ENCODE data around the gene SIX3.

Gene SIX3

GRCh38 chr2:44962176-44962695 is 20.7 kb downstream of the SIX3 start:
- peaks cover 9% of the 10 kb centered on the region for H3K27me3 ChIP-seq (ENCODE audit: insufficient read depth, insufficient read length)

GRCh38 chr2:44964752-44965236 is 23.3 kb downstream of the SIX3 start:
- TF ChIP-seq ZNF274 (IDR thresholded peaks at IDR 0.05; ENCODE audit: low read depth, low read length) (no peak), YY1 (IDR thresholded peaks at IDR 0.05; ENCODE audit: insufficient read depth, insufficient read length) (no peak), SUZ12 (IDR thresholded peaks at IDR 0.05; ENCODE audit: extremely low read depth, insufficient read depth, insufficient read length) (no peak)
- H3K36me3 ChIP-seq (ENCODE audit: insufficient read depth, insufficient read length, low read length): no peaks in the 10 kb centered on the region
- H3K9me3 ChIP-seq (ENCODE audit: insufficient read depth, low read length): no peaks in the 10 kb centered on the region
- no peak overlapping the region for H3K4me3 ChIP-seq (ENCODE audit: insufficient read length, low read depth)
- DNase-seq (ENCODE audit: low read depth, low spot score): no peak
- H3K9ac ChIP-seq (ENCODE audit: insufficient read length, low read depth): no peak overlapping the region
- peaks cover 2% of the 10 kb centered on the region for H3K4me1 ChIP-seq (ENCODE audit: insufficient read depth, insufficient read length)
- peaks cover 9% of the 10 kb centered on the region for H3K27me3 ChIP-seq (ENCODE audit: insufficient read depth, insufficient read length)

More at GRCh38 chr2:44962176-44962695, 20.7 kb downstream of the SIX3 start:
- DNase-seq (ENCODE audit: low read depth, low spot score): no peak
- TF ChIP-seq ZNF274 (IDR thresholded peaks at IDR 0.05; ENCODE audit: low read depth, low read length): no peak
- TF ChIP-seq SUZ12 (IDR thresholded peaks at IDR 0.05; ENCODE audit: extremely low read depth, insufficient read depth, insufficient read length): no peak
- TF ChIP-seq YY1 (IDR thresholded peaks at IDR 0.05; ENCODE audit: insufficient read depth, insufficient read length): no peak
- no peaks in the 10 kb centered on the region for H3K36me3 ChIP-seq (ENCODE audit: insufficient read depth, insufficient read length, low read length)
- H3K9me3 ChIP-seq (ENCODE audit: insufficient read depth, low read length): no peaks in the 10 kb centered on the region
- H3K4me1 ChIP-seq (ENCODE audit: insufficient read depth, insufficient read length): peaks cover 6% of the 10 kb centered on the region
- no peak overlapping the region for H3K9ac ChIP-seq (ENCODE audit: insufficient read length, low read depth)
- no peak overlapping the region for H3K4me3 ChIP-seq (ENCODE audit: insufficient read length, low read depth)

- peaks cover 9% of the 10 kb centered on the region for H3K27me3 ChIP-seq (ENCODE audit: insufficient read depth, insufficient read length)
- no peaks in the 10 kb centered on the region for H3K9me3 ChIP-seq (ENCODE audit: insufficient read depth, low read length)
- H3K36me3 ChIP-seq (ENCODE audit: insufficient read depth, insufficient read length, low read length): no peaks in the 10 kb centered on the region
- no peak for DNase-seq (ENCODE audit: low read depth, low spot score)
- peaks cover 2% of the 10 kb centered on the region for H3K4me1 ChIP-seq (ENCODE audit: insufficient read depth, insufficient read length)
- TF ChIP-seq SUZ12 (IDR thresholded peaks at IDR 0.05; ENCODE audit: extremely low read depth, insufficient read depth, insufficient read length): no peak
- no peak for TF ChIP-seq ZNF274 (IDR thresholded peaks at IDR 0.05; ENCODE audit: low read depth, low read length)
- TF ChIP-seq YY1 (IDR thresholded peaks at IDR 0.05; ENCODE audit: insufficient read depth, insufficient read length): no peak
- no peak overlapping the region for H3K9ac ChIP-seq (ENCODE audit: insufficient read length, low read depth)
- H3K4me3 ChIP-seq (ENCODE audit: insufficient read length, low read depth): no peak overlapping the region
Measured at GRCh38 chr2:44965684-44966083, 24.2 kb downstream of the SIX3 start.

- Histone ChIP-seq H3K27me3 (ENCODE audit: insufficient read depth, insufficient read length) (peaks cover 5% of the 10 kb centered on the region), H3K4me3 (ENCODE audit: insufficient read length, low read depth) (no peak overlapping the region), H3K36me3 (ENCODE audit: insufficient read depth, insufficient read length, low read length) (no peaks in the 10 kb centered on the region), H3K9ac (ENCODE audit: insufficient read length, low read depth) (no peak overlapping the region), H3K9me3 (ENCODE audit: insufficient read depth, low read length) (no peaks in the 10 kb centered on the region), H3K4me1 (ENCODE audit: insufficient read depth, insufficient read length) (peaks cover 2% of the 10 kb centered on the region)
- TF ChIP-seq SUZ12 (IDR thresholded peaks at IDR 0.05; ENCODE audit: extremely low read depth, insufficient read depth, insufficient read length): no peak
- TF ChIP-seq ZNF274 (IDR thresholded peaks at IDR 0.05; ENCODE audit: low read depth, low read length): no peak
- no peak for TF ChIP-seq YY1 (IDR thresholded peaks at IDR 0.05; ENCODE audit: insufficient read depth, insufficient read length)
- DNase-seq (ENCODE audit: low read depth, low spot score): no peak
Measured at GRCh38 chr2:44967056-44967455, 25.6 kb downstream of the SIX3 start.

GRCh38 chr2:44967727-44968432 is 26.4 kb downstream of the SIX3 start:
- DNase-seq (ENCODE audit: low read depth, low spot score): no peak
- Histone ChIP-seq H3K4me3 (ENCODE audit: insufficient read length, low read depth) (no peak overlapping the region), H3K4me1 (ENCODE audit: insufficient read depth, insufficient read length) (peaks cover 8% of the 10 kb centered on the region), H3K27me3 (ENCODE audit: insufficient read depth, insufficient read length) (peaks cover 5% of the 10 kb centered on the region), H3K36me3 (ENCODE audit: insufficient read depth, insufficient read length, low read length) (no peaks in the 10 kb centered on the region), H3K9ac (ENCODE audit: insufficient read length, low read depth) (no peak overlapping the region), H3K9me3 (ENCODE audit: insufficient read depth, low read length) (no peaks in the 10 kb centered on the region)
- no peak for TF ChIP-seq ZNF274 (IDR thresholded peaks at IDR 0.05; ENCODE audit: low read depth, low read length)
- TF ChIP-seq SUZ12 (IDR thresholded peaks at IDR 0.05; ENCODE audit: extremely low read depth, insufficient read depth, insufficient read length): no peak
- TF ChIP-seq YY1 (IDR thresholded peaks at IDR 0.05; ENCODE audit: insufficient read depth, insufficient read length): no peak

GRCh38 chr2:44969936-44970335 is 28.4 kb downstream of the SIX3 start:
- no peak overlapping the region for H3K9ac ChIP-seq (ENCODE audit: insufficient read length, low read depth)
- H3K9me3 ChIP-seq (ENCODE audit: insufficient read depth, low read length): no peaks in the 10 kb centered on the region
- H3K4me1 ChIP-seq (ENCODE audit: insufficient read depth, insufficient read length): peaks cover 10% of the 10 kb centered on the region
- no peak for DNase-seq (ENCODE audit: low read depth, low spot score)
- H3K4me3 ChIP-seq (ENCODE audit: insufficient read length, low read depth): no peak overlapping the region
- H3K36me3 ChIP-seq (ENCODE audit: insufficient read depth, insufficient read length, low read length): no peaks in the 10 kb centered on the region
- peaks cover 5% of the 10 kb centered on the region for H3K27me3 ChIP-seq (ENCODE audit: insufficient read depth, insufficient read length)
- no peak for TF ChIP-seq ZNF274 (IDR thresholded peaks at IDR 0.05; ENCODE audit: low read depth, low read length)
- no peak for TF ChIP-seq YY1 (IDR thresholded peaks at IDR 0.05; ENCODE audit: insufficient read depth, insufficient read length)
- TF ChIP-seq SUZ12 (IDR thresholded peaks at IDR 0.05; ENCODE audit: extremely low read depth, insufficient read depth, insufficient read length): no peak

GRCh38 chr2:44970846-44971450 is 29.4 kb downstream of the SIX3 start:
- no peaks in the 10 kb centered on the region for H3K9me3 ChIP-seq (ENCODE audit: insufficient read depth, low read length)
- no peaks in the 10 kb centered on the region for H3K36me3 ChIP-seq (ENCODE audit: insufficient read depth, insufficient read length, low read length)
- no peak for TF ChIP-seq SUZ12 (IDR thresholded peaks at IDR 0.05; ENCODE audit: extremely low read depth, insufficient read depth, insufficient read length)
- no peak for TF ChIP-seq YY1 (IDR thresholded peaks at IDR 0.05; ENCODE audit: insufficient read depth, insufficient read length)
- TF ChIP-seq ZNF274 (IDR thresholded peaks at IDR 0.05; ENCODE audit: low read depth, low read length): no peak
- H3K4me1 ChIP-seq (ENCODE audit: insufficient read depth, insufficient read length): peaks cover 12% of the 10 kb centered on the region
- no peak overlapping the region for H3K4me3 ChIP-seq (ENCODE audit: insufficient read length, low read depth)
- DNase-seq (ENCODE audit: low read depth, low spot score): no peak
- no peaks in the 10 kb centered on the region for H3K27me3 ChIP-seq (ENCODE audit: insufficient read depth, insufficient read length)
- H3K9ac ChIP-seq (ENCODE audit: insufficient read length, low read depth): no peak overlapping the region

Data from NT2/D1 (cell line).